NCI-H128 (cell line): ENCODE results near the gene KLHDC8A.
"Not testable (repeated sequence)": the region's sequence is repeated elsewhere in the genome, so short reads cannot be mapped to it uniquely, and the experiment has no call there.

Experiments used
- DNase-seq: peaks from one replicate; lab custom pipeline; 2025; ENCODE audit not compliant: unreplicated experiment; lab: John Stamatoyannopoulos, UW

KLHDC8A gene

GRCh38 chr1:205371871-205372660 lies 15.3 kb upstream of the KLHDC8A start:
- no peak for DNase-seq

- no peak for DNase-seq
These were observed 14.1 kb upstream of the KLHDC8A start for GRCh38 chr1:205370780-205371179.

DNA sequence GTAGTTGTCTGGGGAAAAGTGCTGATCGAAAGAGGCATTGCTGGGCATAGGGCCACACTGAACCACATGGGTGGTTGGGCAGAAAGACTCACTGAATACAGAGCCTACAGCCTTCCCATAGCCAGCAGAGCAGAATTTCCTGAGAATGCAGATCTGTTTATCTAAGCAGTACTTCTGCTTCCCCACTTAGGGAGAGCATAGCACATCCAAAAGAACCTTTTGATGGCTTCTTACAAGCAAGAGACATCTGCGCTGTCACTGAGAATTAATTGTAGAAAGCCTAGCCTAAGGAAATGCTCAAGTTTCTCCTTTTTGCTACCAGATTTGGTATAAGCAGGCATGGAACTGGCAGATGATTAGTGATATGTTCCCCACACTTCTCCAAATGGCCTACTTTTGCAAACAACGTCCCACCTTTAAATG lies 13.0 kb upstream of the KLHDC8A start:
- DNase-seq: no peak

DNA sequence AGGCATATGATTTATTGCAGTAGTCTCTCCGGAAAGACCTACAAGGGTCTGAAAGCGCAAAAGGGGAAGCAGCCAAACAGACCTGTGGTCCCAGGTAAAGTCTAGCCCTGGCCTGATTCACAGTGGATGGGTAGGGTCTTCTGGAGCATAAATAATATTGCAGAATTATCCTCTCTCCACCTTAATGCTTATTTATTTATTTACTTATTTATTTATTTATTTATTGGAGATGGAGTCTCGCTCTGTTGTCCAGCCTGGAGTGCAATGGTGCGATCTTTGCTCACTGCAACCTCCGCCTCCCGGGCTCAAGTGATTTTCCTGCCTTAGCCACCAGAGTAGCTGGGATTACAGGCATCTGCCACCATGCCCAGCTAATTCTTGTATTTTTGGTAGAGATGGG lies 11.8 kb upstream of the KLHDC8A start:
- no peak for DNase-seq

GRCh38 chr1:205365945-205366463 lies 9.3 kb upstream of the KLHDC8A start:
- no peak for DNase-seq

DNA sequence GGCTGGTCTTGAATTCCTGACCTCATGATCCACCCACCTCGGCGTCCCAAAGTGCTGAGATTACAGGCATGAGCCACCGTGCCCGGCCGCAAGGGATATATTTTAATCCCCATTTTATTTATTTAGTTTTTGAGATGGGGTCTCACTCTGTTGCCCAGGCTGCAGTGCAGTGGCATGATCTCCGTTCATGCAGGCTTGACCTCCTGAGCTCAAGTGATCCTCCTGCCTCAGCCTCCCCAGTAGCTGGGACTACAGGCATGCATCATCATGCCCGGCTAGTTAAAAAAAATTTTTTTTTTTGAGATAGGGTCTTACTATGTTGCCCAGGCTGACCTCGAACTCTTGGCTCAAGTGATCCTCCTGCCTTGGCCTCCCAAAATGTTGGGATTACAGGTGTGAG lies 8.4 kb upstream of the KLHDC8A start:
- DNase-seq: not testable (repeated sequence)

DNA sequence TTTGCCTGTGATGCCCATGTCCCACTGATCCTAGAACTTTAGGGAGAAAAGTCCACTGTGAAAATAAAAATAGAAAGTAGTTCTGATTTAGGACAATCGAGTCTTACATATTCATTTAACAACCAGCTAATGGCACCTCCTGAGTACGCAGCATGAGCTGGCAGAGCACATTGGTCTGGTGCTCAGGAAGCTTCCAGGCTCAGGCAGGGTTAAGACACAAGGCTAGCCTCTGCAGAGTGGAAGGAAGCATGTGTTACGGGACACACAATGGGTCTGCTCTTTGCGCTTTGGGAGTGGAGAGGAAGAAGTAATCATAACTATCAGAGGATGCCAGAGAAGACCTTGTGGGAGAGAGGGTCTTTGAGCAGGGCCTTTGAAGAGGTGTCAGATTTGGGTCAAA lies 4.2 kb upstream of the KLHDC8A start:
- DNase-seq: no peak

- DNase-seq: no peak
These were observed 3.2 kb upstream of the KLHDC8A start for GRCh38 chr1:205359771-205360565.

DNA sequence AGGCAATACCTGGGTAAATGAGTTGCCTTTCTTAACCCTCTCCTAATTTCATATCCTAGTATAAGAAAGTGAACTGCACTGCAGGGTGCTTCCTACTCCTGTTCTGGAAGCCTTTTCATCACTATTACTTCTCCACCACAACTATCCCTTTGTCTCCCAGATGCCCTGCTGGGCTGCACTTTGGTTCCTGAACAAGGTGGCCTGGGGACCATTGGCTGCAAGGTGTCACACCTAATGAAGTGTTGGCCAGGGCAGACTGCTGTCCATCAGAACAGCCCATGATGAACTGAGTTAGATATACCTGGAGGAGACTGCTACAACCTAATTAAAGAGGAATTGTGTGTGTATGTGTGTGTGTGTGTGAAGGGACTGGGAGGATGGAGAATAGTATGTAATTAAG lies 1.9 kb upstream of the KLHDC8A start:
- DNase-seq: no peak

- no peak for DNase-seq
These were observed 845 bp upstream of the KLHDC8A start for GRCh38 chr1:205357567-205357966.

GRCh38 chr1:205355075-205355453 lies 1.7 kb downstream of the KLHDC8A start:
- no peak for DNase-seq

DNA sequence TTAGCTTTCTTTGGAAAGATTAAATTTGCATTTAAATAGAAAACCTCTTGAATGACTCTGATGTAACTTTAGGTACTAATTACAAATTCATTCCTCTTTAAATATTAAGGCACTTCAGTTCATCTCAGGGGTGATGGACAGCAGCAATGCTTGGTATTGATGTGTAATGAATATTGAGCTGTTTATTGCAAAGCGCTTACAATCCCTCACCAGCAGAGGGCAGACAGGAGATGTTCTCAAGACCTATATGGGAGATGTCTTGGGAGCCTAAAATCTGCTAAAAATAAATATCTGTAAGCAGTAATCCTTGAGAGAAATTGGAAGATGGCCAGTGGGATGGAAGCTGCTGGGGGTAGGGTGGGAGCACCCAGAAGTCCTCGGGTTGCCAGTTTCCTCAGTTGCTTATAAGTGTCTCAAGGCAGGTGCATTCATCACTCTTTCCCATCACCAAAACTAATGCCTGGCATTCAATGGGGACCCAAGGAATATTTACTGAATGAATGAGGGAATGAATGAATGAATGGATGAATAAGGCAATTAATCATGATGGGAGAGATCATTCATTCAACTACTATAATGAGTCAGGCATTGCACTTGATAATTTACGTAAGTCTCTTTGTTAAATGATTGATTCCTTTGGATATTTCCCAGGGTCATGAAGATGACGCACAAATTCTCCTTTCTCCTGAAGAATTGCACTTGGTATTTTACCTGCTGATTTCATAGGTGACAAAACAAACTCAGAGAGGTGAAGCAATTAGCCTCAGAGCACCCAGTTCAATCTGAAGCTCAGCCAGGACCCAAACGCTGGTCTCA lies 2.3 kb downstream of the KLHDC8A start:
- no peak for DNase-seq

DNA sequence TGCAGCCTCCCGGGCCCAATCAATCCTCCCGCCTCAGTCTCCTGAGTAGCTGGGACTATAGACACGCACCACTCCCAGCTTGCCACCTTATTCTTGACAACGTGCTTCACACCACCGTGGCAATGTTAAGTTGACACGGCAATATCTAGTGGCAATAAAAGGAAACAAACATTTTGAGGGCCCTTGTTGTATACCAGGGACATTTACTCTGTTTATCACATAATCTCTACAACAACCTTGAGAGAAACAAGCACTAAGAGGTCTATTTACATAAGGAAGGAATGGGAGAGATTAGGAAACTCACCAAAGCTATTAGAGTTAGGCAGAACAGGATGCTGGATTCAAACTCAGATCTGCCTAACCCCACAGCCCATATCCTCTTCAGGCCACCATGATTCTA lies 3.1 kb downstream of the KLHDC8A start:
- DNase-seq: no peak

DNA sequence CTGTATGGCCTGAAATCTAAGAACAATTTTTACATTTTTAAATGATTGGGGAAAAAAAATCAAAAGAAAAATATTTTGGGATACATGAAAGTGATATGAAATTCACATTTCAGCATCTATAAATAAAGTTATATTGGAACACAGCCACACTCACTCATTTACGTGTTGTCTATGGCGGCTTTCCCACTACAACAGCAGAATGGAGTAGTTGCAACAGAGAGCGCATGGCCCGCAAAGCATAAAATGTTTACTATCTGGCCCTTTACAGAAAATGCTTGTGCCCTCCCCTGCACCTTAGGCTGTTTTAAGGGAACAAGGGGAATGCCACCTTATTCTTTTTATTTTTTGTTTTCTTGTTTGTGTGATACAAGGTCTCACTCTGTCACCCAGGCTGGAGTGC lies 3.5 kb downstream of the KLHDC8A start:
- no peak for DNase-seq

GRCh38 chr1:205351984-205352713 lies 4.6 kb downstream of the KLHDC8A start:
- DNase-seq: peak; percentile 82

DNA sequence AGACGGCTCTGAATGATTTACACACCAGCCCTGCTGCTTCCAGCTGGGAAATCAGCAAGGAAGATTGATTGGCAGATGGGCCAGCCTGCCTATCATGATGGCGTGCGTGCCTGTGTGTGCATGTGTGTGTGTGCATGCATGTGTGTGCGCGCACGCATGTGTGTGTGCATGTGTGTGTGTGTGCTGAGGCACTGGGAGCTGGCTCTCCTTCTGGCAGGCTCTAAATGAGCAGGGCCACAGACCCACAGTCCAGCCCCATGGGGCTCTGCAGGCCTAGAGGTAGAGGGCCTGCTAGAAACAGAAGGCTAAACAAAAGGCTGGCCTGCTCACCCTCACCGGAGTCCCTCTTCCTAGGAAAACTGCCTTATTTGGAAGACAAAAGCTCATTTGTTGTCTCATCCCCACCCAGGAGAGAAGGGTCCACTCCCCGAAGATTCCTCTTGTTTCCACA lies 6.0 kb downstream of the KLHDC8A start:
- DNase-seq: peak; percentile 26

DNA sequence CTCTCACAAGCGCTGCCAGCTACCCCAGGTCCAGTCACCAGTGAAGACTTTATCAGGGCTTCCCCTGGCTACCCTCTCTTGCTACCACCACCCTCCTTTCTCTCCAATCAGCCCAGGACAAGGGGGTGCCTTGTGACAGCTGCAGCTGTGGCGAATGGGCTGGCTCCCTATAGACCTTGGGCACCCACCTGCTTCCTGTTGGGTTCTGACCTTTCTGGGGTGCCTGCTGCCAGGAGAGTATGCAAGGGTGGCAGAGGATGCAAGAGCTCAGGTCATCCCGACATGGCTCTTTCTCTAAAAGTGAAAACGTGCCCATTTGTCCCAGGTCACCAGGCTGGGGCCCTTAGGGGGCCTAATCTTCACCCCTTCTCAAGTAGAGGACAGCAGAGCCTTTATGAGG lies 6.6 kb downstream of the KLHDC8A start:
- no peak for DNase-seq

GRCh38 chr1:205348554-205349487 lies 7.9 kb downstream of the KLHDC8A start:
- no peak for DNase-seq

DNA sequence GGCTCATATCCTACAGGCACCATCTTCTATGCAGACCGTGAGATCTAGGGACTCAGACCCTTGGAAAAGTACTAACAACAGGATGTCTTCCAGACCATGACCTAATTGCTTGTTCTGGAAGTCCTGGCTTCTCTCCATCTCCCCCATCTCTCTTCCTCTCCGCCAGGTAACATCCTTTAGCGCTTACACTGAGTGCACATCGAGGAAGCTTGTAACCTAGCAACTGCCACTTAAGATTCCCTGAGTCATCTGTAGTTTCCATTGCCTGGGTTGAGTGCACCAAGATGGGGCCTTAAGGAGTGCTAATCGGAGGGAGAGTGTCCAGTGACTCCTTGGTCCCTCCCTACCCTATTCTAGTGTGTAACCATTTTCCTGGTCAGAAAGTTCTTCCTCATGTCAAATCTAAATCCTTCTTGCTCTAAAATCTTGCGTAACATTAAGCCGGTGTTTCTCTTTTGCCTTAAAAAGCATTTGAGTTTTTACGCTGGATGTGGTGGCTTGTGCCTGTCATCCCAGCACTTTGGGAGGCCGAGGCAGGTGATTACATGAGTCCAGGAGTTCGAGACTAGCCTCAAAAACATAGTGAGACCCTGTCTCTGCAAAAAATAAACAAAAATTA lies 9.7 kb downstream of the KLHDC8A start:
- DNase-seq: no peak
